AG10803 (cell line): ENCODE data around the gene POU2AF3.
"Not testable (repeated sequence)": the region's sequence is repeated elsewhere in the genome, so short reads cannot be mapped to it uniquely, and the experiment has no call there.

Experiments used
- DNase-seq: peaks from one replicate; pipeline ENCODE4 v3.0.0; 2010; ENCODE audit warnings: low read depth
- H3K4me3 ChIP-seq: 2 replicates; pipeline ENCODE4 v1.5.1; 2011; ENCODE audit warnings: mild to moderate bottlenecking, low read length, control low read depth
- TF ChIP-seq, protein P1 (sequence below): conservative IDR thresholded peaks from 2 replicates; pipeline ENCODE4 v1.5.1; 2011; ENCODE audit warnings: mild to moderate bottlenecking, low read length, control low read depth, inconsistent platforms

Gene POU2AF3

DNA sequence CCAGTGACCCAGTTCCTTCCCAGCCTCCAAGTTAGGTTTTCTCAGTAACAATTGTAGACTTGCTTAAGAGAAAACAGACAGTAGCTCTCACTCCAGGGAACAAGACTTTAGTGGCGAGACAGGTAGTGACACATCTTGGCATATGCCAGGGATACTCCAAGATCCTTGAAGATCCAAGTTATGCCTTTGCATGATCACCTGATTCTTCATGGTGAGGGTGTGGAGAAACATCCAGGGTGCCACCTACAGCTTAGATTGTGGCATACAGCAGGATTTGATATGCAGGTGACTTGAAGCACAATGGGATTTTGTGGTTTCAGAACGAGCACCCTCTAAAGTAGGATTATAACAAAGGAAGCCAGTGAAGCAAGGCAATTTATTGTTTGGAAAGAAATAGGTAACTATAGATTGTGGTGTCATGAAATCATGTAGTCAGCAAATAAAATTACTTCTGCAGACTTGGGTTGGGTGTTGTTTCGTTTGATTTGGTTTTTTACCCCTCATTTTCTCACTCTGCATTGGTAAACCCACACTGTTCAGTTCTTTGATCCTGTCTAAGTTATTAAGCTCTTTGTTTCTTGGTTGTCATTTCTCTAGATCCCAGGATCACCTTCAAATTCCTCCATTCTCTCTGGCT lies 9.2 kb downstream of the POU2AF3 start:
- DNase-seq, result no peak
- TF ChIP-seq, protein P1, sequence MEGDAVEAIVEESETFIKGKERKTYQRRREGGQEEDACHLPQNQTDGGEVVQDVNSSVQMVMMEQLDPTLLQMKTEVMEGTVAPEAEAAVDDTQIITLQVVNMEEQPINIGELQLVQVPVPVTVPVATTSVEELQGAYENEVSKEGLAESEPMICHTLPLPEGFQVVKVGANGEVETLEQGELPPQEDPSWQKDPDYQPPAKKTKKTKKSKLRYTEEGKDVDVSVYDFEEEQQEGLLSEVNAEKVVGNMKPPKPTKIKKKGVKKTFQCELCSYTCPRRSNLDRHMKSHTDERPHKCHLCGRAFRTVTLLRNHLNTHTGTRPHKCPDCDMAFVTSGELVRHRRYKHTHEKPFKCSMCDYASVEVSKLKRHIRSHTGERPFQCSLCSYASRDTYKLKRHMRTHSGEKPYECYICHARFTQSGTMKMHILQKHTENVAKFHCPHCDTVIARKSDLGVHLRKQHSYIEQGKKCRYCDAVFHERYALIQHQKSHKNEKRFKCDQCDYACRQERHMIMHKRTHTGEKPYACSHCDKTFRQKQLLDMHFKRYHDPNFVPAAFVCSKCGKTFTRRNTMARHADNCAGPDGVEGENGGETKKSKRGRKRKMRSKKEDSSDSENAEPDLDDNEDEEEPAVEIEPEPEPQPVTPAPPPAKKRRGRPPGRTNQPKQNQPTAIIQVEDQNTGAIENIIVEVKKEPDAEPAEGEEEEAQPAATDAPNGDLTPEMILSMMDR, result no peak
- H3K4me3 ChIP-seq, result no peak overlapping the region

DNA sequence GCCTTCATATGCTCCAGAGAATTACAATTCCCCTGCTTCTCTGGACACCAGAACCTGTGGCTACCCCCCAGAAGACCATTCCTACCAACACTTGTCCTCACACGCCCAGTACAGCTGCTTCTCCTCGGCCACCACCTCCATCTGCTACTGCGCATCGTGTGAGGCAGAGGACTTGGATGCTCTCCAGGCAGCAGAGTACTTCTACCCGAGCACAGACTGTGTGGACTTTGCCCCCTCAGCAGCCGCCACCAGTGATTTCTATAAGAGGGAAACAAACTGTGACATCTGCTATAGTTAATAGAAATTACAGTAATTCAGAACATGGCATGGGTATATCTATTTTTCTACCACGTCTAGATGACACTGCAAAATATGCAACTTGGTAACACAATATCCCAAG lies 9.8 kb downstream of the POU2AF3 start:
- DNase-seq, result no peak
- H3K4me3 ChIP-seq, result no peak overlapping the region
- TF ChIP-seq, protein P1, result no peak

DNA sequence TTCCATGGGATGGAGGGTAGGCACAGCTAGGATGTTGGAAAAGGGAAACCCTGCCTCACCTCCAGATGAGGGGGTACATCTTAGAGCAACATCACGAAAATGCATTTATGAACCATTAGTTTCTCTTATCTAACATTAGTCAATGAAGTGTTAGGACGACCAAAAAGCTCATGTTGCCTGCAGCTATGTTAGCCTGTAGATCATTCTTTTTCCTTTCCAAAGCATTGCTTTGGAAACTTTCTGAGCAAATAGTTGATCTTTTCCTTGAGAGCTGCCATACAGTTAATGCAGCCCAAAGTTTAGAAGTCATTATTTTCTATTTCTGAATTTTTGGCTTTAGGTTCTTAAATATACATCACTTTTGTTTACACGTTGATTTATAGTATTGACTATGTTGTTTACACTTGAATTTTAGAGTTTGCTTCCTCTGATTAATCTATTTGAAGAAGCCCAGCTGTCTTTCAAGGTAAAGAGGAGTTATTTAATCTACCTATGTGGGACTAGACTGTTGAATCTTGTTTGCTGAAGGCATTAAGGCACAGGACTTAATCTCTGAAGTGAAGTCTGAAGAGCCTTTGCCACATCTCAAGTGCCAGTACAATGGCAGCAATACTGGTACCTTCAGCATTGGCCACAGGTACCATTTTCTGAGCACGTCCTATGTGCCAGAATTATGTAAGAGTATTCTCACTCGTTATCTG lies 11.0 kb downstream of the POU2AF3 start:
- no peak for DNase-seq
- TF ChIP-seq, protein P1, result no peak

DNA sequence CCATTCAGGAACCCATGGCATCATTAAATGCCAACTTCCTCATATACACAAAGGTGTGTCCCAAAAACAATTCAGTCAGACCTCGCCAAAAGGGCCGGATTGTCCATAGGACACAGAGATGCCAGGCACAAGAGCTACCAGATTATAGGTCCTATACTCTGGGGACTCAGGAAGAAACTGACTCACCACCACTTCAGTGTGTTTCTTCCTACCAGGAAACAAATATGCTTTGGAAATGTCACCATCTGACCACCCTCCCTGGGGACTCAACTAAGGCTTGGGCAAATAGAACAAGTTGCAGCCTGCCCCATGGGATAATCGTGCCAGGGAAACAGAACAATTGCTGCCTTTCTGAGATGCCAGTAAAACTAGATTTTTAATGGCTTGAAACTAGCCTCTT lies 11.7 kb downstream of the POU2AF3 start:
- DNase-seq, result no peak
- TF ChIP-seq, protein P1, result no peak
- H3K4me3 ChIP-seq, result no peak overlapping the region

More for the DNA sequence above, 11.0 kb downstream of the POU2AF3 start:
- no peak overlapping the region for H3K4me3 ChIP-seq

DNA sequence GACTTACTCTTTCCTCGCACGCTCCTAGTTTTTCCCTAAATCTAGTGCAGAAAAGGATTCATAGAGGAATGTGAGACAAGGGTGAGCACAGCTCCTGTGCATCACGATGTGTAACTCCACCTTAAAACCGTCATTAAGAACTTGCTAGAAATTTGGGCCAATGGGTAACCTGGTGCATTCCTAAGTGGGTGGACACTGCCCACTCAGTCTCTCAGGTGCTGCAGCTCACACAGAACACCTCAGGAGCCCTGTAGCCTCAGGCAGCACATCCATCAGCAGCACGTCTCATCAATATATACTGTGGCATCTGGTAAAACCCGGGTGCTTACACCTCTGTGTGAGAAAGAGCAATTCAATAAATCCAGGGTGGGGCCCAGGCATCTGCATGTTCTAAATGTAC lies 12.4 kb downstream of the POU2AF3 start:
- TF ChIP-seq, protein P1, result no peak
- H3K4me3 ChIP-seq, result no peak overlapping the region
- DNase-seq, result no peak

DNA sequence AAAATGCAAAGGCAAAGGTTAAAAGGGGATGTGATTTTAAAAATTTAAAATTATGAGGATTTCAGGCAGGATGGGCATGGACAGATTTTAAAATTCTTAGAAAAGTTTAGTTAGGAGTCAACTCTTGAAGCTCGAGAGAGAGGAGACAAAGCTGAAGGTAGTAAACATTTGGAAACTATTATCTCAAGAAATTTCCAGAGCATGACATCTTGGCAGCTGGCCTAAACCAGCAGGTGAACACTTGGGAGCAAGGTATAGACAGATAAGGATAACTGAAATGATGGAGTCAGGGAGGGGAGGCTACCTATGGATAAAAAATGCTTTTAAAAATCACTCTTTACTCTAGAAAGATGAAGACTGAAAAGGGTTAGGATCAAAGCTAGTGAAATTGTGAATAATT lies 13.7 kb downstream of the POU2AF3 start:
- DNase-seq, result no peak
- TF ChIP-seq, protein P1, result no peak
- no peak overlapping the region for H3K4me3 ChIP-seq

DNA sequence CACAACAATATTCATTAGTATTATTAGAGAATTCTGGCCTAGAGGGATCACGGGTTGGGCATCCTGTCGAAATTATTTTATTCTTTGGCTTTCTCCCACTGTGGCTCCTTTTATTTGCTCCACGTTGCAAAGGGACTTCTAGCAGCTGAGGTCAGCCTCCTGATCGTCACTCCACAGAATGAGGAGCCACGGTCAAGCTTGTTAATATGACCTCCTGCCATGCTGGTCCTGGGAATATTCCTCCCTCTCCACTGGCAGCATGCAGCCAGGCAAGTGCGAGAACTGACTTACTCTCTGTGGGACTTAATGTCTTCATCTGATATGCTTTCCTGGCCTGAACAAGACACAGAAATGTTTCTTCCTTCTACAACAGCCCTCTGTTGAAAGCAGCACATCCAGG lies 20.9 kb downstream of the POU2AF3 start:
- DNase-seq, result no peak
- no peak overlapping the region for H3K4me3 ChIP-seq
- TF ChIP-seq, protein P1, result no peak

DNA sequence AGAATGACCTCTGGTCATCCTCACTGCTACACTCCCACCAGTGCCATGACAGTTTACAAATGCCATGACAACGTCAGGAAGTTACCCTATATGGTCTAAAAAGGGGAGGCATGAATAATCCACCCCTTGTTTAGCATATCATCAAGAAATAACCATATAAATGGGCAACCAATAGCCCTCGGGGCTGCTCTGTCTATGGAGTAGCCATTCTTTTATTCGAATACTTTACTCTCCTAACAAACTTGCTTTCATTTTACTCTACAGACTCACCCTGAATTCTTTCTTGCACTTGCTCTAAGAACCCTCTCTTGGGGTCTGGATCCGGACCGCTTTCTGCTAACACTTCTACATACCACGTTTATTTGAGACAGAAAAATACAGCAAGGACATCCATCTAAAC lies 21.9 kb downstream of the POU2AF3 start:
- H3K4me3 ChIP-seq, DNase-seq: not testable (repeated sequence)
